ENCODE results near the gene KCNIP1. TPM values are rescaled to one million over a fixed set of nuclear protein-coding genes. Genes with fewer than 3 reads are reported as not detected.

KCNIP1 gene
- total and polyA plus RNA-seq, 10 of the 15 experiments (the other 5 are each of a cell fraction or from before 2014, with no cell fraction given), result not detected

DNA sequence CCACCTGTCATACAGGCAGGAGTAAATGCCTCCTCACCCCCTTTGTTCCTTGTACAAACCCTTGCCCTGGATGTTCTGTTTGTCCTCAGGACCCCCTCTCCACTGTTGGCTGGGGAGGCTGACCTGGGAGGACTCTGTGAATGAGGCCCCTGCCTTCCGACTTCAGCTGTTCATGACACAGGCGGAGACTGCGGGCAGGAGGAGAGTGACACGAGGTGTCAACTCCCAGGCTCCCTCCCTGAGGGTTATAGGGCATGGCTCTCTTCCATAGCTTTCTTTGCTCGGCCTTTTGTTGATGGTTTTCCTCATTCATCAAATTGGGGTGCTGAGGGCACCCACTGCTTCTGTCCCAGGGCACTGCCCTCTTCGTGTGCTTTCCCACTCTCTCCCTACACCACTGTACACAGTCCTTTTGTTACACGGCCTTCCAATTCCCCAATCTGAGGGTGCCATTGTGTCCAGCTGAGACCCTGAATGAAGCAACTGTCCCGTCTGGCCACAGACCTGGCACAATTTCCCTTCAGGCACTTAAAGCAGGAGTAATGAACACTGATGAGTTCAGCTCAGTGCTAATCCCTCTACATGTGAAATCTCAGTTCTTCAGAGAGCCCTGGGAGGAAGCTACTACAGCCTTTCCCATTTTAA is 33.8 kb downstream of the KCNIP1 start:
- TF ChIP-seq, protein P1, sequence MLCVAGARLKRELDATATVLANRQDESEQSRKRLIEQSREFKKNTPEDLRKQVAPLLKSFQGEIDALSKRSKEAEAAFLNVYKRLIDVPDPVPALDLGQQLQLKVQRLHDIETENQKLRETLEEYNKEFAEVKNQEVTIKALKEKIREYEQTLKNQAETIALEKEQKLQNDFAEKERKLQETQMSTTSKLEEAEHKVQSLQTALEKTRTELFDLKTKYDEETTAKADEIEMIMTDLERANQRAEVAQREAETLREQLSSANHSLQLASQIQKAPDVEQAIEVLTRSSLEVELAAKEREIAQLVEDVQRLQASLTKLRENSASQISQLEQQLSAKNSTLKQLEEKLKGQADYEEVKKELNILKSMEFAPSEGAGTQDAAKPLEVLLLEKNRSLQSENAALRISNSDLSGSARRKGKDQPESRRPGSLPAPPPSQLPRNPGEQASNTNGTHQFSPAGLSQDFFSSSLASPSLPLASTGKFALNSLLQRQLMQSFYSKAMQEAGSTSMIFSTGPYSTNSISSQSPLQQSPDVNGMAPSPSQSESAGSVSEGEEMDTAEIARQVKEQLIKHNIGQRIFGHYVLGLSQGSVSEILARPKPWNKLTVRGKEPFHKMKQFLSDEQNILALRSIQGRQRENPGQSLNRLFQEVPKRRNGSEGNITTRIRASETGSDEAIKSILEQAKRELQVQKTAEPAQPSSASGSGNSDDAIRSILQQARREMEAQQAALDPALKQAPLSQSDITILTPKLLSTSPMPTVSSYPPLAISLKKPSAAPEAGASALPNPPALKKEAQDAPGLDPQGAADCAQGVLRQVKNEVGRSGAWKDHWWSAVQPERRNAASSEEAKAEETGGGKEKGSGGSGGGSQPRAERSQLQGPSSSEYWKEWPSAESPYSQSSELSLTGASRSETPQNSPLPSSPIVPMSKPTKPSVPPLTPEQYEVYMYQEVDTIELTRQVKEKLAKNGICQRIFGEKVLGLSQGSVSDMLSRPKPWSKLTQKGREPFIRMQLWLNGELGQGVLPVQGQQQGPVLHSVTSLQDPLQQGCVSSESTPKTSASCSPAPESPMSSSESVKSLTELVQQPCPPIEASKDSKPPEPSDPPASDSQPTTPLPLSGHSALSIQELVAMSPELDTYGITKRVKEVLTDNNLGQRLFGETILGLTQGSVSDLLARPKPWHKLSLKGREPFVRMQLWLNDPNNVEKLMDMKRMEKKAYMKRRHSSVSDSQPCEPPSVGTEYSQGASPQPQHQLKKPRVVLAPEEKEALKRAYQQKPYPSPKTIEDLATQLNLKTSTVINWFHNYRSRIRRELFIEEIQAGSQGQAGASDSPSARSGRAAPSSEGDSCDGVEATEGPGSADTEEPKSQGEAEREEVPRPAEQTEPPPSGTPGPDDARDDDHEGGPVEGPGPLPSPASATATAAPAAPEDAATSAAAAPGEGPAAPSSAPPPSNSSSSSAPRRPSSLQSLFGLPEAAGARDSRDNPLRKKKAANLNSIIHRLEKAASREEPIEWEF (IDR thresholded peaks at IDR 0.05; ENCODE audit: insufficient replicate concordance, low read depth, low read length), result no peak
- TF ChIP-seq POLR2A (IDR thresholded peaks at IDR 0.05; ENCODE audit: low read depth, low read length) (no peak), PBX3 (IDR thresholded peaks at IDR 0.05; ENCODE audit: insufficient replicate concordance, low read depth, low read length) (no peak), YY1 (IDR thresholded peaks at IDR 0.05; ENCODE audit: low read depth, low read length) (no peak), ZZZ3 (IDR thresholded peaks at IDR 0.05; ENCODE audit: control insufficient read depth, insufficient read length, low read depth) (no peak), SMARCA5 (IDR thresholded peaks at IDR 0.05) (no peak), NR2C2 (IDR thresholded peaks at IDR 0.05; ENCODE audit: borderline replicate concordance, control insufficient read depth, insufficient read length, low read depth) (no peak), MTA3 (IDR thresholded peaks at IDR 0.05; ENCODE audit: borderline replicate concordance, low read length) (no peak), FOXM1 (IDR thresholded peaks at IDR 0.05; ENCODE audit: low read depth, low read length) (no peak), IKZF1 (conservative IDR thresholded peaks at IDR 0.05) (no peak), TCF12 (IDR thresholded peaks at IDR 0.05; ENCODE audit: low read depth, low read length) (no peak), SUPT20H (IDR thresholded peaks at IDR 0.05; ENCODE audit: borderline replicate concordance, control insufficient read depth, low read depth, low read length) (no peak), KLF5 (IDR thresholded peaks at IDR 0.05; ENCODE audit: partially characterized antibody) (no peak), ZNF24 (IDR thresholded peaks at IDR 0.05) (no peak), CREM (IDR thresholded peaks at IDR 0.05; ENCODE audit: low read depth) (no peak)
- Histone ChIP-seq H3K9me3 (replicated peaks; ENCODE audit: control insufficient read depth, insufficient read depth, low read length) (no peaks in the 10 kb centered on the region), H3K4me3 (no peak overlapping the region), H3K27ac (ENCODE audit: control insufficient read depth, insufficient read depth) (no peak overlapping the region), H4K20me1 (ENCODE audit: control insufficient read depth, insufficient read depth) (no peaks in the 10 kb centered on the region), H3K4me2 (ENCODE audit: control insufficient read depth, insufficient read depth) (no peak overlapping the region), H3K36me3 (ENCODE audit: control insufficient read depth in 2 of 2, insufficient read depth in 2 of 2, low read length in 1 of 2) (no peaks in the 10 kb centered on the region), H3K9ac (ENCODE audit: control insufficient read depth, insufficient read depth, low read length) (no peak overlapping the region), H2AFZ (ENCODE audit: control insufficient read depth, low read depth, low read length) (no peak overlapping the region), H3K27me3 (replicated peaks in 1 of 2; ENCODE audit: control insufficient read depth in 2 of 2, insufficient read depth in 2 of 2, low read length in 1 of 2) (peaks cover 0 to 2% of the 10 kb centered on the region in 2 experiments; a peak in 2 of 4 replicates), H3K79me2 (ENCODE audit: control insufficient read depth, insufficient read depth, low read length) (no peaks in the 10 kb centered on the region), H3K4me1 (ENCODE audit: control insufficient read depth, insufficient read depth, low read length) (no peaks in the 10 kb centered on the region)
- intact Hi-C loops (cut with micrococcal nuclease; ENCODE audit: unreplicated experiment) (no loop called here), in situ Hi-C loops (cut with MboI) (no loop called here)
- no TSS peak for BruUV-seq (replicated peaks)
- ChIA-PET SMC1A (ENCODE audit: uncharacterized antibody, unreplicated experiment) (no interaction called here), POLR2A (no interaction called here), RAD21 (ENCODE audit: unreplicated experiment) (no interaction called here), CTCF (no interaction called here)
- FAIRE-seq (no peak), DNase-seq (ENCODE audit: low read depth, low spot score) (no peak), ATAC-seq (no peak)
- WGBS (ENCODE audit: insufficient coverage, insufficient replicate concordance, low lambda C conversion rate, missing lambda C conversion rate), result 17% methylated on average over 8 of the region's 8 CpGs

All from GM12878 (cell line).